ENCODE results near the gene HCFC1R1.

Gene HCFC1R1

DNA sequence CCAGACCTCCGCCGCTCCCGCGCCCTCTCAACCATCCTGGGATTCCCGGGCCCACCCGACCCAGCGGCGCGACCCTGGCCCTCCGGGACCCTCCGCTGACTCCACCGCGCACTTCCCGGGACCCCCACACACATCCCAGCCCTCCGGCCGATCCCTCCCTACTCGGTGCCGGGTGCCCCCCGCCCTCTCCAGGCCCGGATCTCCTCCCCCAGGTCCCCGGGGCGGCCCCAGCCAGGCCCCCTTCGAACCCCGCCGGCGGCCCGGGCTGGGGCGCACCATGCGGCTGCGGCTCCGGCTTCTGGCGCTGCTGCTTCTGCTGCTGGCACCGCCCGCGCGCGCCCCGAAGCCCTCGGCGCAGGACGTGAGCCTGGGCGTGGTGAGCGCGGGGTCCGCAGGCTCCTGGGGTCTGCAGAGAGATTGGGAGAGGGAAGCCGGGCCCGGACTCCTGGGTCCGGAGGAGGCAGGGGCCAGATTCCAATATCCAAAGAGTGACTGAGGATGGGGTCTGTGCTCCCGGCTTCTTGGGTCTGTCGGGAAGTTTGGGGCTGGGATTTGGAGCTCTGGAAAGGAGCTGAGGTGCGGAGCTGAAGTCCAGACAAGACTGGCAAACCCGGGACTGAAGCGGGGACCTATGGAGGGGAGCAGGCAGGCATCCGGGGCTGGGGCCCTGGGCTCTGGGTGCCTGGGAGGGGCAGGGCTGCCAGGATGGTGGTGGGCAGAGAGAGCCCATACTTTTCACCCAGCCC, 23.1 kb upstream of the HCFC1R1 start:
- no peak for TF ChIP-seq FOXP2 (optimal IDR thresholded peaks at IDR 0.05; ENCODE audit: borderline replicate concordance, extremely low read depth, extremely low read length, insufficient read depth)
- no peak for TF ChIP-seq POLR2AphosphoS5 (IDR thresholded peaks at IDR 0.05; ENCODE audit: low read depth, low read length)
- no peak for TF ChIP-seq TAF1 (IDR thresholded peaks at IDR 0.05; ENCODE audit: borderline replicate concordance, insufficient read depth, low read length)
- TF ChIP-seq, protein P1, sequence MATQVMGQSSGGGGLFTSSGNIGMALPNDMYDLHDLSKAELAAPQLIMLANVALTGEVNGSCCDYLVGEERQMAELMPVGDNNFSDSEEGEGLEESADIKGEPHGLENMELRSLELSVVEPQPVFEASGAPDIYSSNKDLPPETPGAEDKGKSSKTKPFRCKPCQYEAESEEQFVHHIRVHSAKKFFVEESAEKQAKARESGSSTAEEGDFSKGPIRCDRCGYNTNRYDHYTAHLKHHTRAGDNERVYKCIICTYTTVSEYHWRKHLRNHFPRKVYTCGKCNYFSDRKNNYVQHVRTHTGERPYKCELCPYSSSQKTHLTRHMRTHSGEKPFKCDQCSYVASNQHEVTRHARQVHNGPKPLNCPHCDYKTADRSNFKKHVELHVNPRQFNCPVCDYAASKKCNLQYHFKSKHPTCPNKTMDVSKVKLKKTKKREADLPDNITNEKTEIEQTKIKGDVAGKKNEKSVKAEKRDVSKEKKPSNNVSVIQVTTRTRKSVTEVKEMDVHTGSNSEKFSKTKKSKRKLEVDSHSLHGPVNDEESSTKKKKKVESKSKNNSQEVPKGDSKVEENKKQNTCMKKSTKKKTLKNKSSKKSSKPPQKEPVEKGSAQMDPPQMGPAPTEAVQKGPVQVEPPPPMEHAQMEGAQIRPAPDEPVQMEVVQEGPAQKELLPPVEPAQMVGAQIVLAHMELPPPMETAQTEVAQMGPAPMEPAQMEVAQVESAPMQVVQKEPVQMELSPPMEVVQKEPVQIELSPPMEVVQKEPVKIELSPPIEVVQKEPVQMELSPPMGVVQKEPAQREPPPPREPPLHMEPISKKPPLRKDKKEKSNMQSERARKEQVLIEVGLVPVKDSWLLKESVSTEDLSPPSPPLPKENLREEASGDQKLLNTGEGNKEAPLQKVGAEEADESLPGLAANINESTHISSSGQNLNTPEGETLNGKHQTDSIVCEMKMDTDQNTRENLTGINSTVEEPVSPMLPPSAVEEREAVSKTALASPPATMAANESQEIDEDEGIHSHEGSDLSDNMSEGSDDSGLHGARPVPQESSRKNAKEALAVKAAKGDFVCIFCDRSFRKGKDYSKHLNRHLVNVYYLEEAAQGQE (IDR thresholded peaks at IDR 0.05; ENCODE audit: insufficient read depth in 1 of 2, low read depth in 2 of 2, low read length in 2 of 2) = no peak
- no peak for TF ChIP-seq SIN3A (IDR thresholded peaks at IDR 0.05; ENCODE audit: borderline replicate concordance, insufficient read depth, low read length)

DNA sequence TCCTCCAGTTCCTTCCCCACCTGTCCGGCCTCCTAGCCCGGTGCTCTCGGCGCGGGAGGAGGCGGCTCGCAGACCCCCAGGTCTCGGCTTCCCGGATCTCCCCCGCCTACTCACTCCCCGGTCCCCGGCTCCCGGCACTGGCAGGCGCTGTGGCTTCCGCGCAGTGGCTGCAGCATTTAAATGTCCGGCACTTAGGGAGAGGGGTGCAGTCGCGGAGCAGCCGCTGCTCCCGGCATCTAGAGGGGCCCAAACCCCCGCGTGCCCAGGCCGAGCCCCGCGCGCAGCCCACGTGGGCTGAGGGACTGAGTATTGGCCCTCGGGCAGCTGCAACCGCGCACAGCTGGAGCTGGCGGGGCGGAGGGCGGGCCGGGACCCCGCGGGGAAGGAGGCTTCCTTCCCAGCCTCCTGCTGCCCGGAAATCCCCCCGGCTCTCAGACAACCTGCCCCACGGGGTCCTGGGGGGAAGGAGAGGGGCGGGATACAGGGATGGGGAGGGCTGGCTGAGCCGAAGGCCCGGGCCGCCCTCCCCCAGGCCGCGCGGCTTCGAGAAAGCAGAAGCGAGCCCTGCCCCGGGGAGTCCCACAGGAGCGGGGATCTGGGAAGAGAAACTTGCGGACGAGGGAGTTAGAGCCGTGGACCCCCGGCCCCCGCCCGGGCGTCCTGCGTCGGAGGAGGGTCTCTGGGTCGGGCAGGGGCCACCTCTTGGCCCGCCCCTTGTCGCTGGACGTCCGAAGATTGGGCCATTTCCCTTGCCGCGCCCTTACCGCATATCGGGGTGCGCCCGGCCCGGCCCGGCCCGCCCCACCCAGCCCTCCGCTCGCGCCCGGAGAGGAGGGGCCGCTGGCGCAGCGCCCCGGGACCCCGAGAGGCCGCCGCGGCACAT, 22.3 kb upstream of the HCFC1R1 start, which contains the start of gene MMP25:
MMP25 (plus strand) TSS at position 804 of the 883 bp plus-strand sequence. CDS start 357 bp downstream, outside the sequence.
- TF ChIP-seq FOXP2 (optimal IDR thresholded peaks at IDR 0.05; ENCODE audit: borderline replicate concordance, extremely low read depth, extremely low read length, insufficient read depth) (peak; percentile 42), TAF1 (IDR thresholded peaks at IDR 0.05; ENCODE audit: borderline replicate concordance, insufficient read depth, low read length) (no peak), SIN3A (IDR thresholded peaks at IDR 0.05; ENCODE audit: borderline replicate concordance, insufficient read depth, low read length) (no peak), POLR2AphosphoS5 (IDR thresholded peaks at IDR 0.05; ENCODE audit: low read depth, low read length) (no peak)

DNA sequence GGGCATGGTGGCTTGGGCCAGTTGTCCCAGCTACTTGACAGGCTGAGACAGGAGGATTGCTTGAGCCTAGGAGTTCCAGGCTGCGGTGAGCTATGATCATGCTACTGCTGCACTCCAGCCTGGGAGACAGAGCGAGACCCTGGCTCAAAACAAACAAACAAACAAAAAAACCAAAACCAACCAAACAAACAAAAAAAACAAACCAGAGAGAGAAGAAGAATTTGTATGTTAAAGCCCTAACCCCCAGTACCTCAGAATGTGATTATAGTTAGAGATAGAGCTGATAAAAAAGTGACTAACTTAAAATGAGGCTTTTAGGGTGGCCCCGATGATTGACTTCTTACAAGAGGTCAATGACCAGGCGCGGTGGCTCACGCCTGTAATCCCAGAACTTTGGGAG, 21.0 kb upstream of the HCFC1R1 start:
- TF ChIP-seq TAF1 (IDR thresholded peaks at IDR 0.05; ENCODE audit: borderline replicate concordance, insufficient read depth, low read length) (no peak), FOXP2 (optimal IDR thresholded peaks at IDR 0.05; ENCODE audit: borderline replicate concordance, extremely low read depth, extremely low read length, insufficient read depth) (no peak), POLR2AphosphoS5 (IDR thresholded peaks at IDR 0.05; ENCODE audit: low read depth, low read length) (no peak), SIN3A (IDR thresholded peaks at IDR 0.05; ENCODE audit: borderline replicate concordance, insufficient read depth, low read length) (no peak)
- TF ChIP-seq, protein P1 (IDR thresholded peaks at IDR 0.05; ENCODE audit: insufficient read depth in 1 of 2, low read depth in 2 of 2, low read length in 2 of 2) = no peak

DNA sequence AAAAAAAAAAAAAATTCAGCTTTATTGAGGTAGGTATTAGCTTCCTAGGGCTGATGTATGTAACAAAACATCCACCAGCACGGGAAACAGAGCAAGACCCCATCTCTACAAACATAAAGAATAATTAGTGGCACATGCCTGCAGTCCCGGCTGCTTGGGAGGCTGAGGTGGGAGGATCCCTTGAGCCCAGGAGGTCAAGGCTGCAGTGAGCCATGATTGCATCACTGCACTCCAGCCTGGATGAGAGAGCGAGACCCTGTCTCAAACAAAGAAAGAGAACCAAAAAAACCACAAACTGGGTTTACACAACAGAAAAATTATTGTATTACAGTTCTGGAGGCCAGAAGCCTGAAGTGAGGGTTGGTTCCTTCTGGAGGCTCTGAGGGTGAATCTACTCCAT, 18.6 kb upstream of the HCFC1R1 start:
- TF ChIP-seq SIN3A (IDR thresholded peaks at IDR 0.05; ENCODE audit: borderline replicate concordance, insufficient read depth, low read length) = no peak
- no peak for TF ChIP-seq POLR2AphosphoS5 (IDR thresholded peaks at IDR 0.05; ENCODE audit: low read depth, low read length)
- TF ChIP-seq FOXP2 (optimal IDR thresholded peaks at IDR 0.05; ENCODE audit: borderline replicate concordance, extremely low read depth, extremely low read length, insufficient read depth) = no peak

DNA sequence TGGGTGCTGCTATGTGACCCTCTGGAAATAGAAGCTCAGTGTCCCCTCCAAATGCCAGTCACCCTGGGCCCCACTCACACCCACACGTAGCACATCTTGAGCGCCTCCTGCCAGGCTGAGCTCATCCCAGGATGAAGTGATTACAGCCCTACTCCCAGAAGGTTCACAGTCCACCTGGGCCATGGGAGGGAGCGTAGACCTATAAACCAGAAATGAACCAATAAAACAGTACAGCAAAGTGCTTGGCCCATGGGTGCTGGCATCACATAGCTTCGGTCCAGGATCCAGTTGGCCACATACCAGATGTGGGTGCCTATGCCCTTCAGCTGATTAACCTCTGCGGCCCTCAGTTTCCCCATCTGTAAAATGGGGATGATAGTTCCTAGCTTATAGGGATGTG, 15.2 kb upstream of the HCFC1R1 start:
- TF ChIP-seq, protein P1 (IDR thresholded peaks at IDR 0.05; ENCODE audit: insufficient read depth in 1 of 2, low read depth in 2 of 2, low read length in 2 of 2) = no peak
- TF ChIP-seq SIN3A (IDR thresholded peaks at IDR 0.05; ENCODE audit: borderline replicate concordance, insufficient read depth, low read length) = no peak
- no peak for TF ChIP-seq FOXP2 (optimal IDR thresholded peaks at IDR 0.05; ENCODE audit: borderline replicate concordance, extremely low read depth, extremely low read length, insufficient read depth)
- TF ChIP-seq POLR2AphosphoS5 (IDR thresholded peaks at IDR 0.05; ENCODE audit: low read depth, low read length) = no peak
- TF ChIP-seq TAF1 (IDR thresholded peaks at IDR 0.05; ENCODE audit: borderline replicate concordance, insufficient read depth, low read length) = no peak
